ENCODE results near the gene DOC2A. TPM values are rescaled to one million over a fixed set of nuclear protein-coding genes. Genes with fewer than 3 reads are reported as not detected.

Gene DOC2A
- total RNA-seq, 2 donors from 2014 or later, result 0.63 to 0.77 TPM

DNA sequence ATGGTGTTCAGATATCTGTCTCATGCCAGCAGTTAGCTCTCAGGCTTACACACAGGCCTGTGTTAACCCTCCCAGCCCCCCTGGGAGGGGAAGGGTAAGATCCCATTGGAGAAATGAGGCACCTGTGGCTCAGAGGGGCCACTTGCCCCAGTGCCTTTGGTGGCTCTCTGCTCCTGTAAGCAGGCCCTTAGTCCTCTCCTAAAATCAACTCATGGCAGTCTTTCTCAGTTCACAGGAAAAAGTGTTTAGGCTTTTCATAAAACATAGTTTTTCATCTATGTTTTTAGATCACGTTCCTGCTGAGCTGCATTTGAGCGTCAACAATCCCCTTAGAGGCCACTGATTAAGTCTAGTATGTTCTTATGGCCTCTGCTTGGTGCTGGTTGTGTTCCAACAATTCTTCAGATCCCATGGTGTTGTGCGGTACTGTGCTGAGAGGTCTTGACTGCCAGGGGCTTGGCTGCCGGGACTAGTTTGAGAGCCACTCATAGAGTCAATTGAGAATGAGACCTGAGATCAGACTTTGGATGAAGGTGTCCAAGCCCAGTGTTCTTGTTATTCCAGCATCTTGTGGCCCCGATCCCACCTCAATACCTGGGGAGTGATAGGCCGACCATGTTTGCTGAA, 26.6 kb downstream of the DOC2A start:
- intact Hi-C loops (cut with DNase I), result no loop called here
- ATAC-seq, result no peak
- DNase-seq, result no peak

DNA sequence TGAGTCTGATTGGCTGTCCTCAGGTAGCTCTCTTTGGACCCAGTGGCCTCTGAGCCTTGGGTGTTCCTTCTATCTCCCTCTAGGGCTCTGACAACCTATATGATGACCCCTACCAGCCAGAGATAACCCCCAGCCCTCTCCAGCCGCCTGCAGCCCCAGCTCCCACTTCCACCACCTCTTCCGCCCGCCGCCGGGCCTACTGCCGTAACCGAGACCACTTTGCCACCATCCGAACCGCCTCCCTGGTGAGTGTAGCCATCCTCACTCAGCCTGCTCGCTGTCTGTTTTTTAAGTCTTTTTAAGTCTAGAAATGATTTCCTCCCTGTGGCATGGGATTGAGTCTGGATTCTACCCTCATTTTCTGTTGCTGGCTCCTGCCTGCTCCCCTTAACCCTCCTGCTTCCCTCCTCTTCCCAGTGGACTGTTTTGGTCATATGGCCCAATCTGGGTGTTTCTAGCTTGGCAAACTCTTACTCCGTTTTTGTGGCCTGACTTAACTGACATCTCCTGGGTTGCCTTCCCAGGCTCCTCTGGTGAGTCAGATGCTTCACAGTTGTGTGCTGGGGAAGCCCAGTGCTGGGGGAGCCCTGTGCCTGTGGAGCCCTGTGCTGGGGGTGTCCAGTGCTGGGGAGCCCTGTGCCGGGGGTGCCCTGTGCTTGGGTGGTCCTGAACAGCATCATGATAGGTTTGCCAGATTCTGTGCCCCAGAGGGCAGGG, 27.2 kb downstream of the DOC2A start:
- intact Hi-C loops (cut with DNase I), result no loop called here
- ATAC-seq (no peak), DNase-seq (no peak)

DNA sequence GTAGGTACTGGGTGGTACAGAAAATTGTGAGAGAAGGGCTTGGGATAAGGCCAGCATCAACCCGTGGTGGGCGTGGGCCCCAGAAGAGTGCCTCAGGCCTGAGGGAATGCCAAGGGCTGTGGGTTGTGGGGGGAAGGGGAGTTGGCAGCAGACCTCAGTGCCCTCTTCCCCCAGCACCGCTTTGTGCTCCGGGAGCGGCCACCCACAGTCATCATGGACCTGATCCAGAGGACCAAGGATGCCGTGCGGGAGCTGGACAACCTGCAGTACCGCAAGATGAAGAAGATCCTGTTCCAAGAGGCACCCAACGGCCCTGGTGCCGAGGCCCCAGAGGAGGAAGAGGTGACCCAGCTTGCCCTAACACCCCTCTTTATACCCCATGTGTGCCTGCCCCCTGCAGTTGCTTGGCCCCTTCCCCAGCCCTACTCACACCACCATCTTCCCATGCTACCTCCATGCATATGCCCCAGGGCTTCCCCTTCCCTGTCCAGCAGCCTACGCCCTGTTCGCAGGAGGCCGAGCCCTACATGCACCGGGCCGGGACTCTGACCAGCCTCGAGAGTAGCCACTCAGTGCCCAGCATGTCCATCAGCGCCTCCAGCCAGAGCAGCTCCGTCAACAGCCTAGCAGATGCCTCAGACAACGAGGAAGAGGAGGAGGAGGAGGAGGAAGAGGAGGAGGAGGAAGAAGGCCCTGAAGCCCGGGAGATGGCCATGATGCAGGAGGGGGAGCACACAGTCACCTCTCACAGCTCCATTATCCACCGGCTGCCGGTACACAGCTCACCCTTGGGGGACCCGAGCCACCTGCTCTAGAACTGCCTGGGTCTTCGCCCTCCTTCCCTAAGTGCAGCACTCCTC, 28.0 kb downstream of the DOC2A start:
- intact Hi-C loops (cut with DNase I), result no loop called here
- no peak for ATAC-seq
- DNase-seq, result no peak

DNA sequence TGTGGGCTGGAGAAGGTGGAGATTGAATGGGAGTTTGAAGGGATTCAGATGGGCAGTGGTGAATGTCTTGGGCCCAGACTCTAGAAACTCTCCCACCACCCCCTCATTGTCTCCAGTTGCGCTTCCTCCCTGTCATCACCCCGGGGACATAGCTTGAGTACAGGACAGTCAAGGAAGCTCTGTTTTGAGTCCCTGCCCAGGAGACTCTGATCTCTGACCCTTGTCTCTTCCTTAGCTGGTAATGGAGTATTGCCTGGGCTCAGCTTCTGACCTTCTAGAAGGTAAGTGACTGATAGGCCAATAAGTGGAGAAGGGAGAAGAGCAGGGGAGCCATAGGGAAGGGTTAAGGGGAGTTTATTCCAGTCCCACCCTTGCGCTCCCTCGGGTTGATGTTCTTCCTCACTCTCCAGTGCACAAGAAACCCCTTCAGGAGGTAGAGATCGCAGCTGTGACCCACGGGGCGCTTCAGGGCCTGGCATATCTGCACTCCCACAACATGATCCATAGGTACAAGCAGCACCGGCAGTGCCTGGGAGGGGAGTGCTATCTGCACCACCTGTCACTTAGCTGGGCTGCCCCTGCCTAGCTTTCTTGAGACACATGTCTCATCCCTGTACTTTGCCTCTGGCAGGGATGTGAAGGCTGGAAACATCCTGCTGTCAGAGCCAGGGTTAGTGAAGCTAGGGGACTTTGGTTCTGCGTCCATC, 32.1 kb downstream of the DOC2A start:
- no peak for ATAC-seq
- intact Hi-C loops (cut with DNase I), result no loop called here
- no peak for DNase-seq

DNA sequence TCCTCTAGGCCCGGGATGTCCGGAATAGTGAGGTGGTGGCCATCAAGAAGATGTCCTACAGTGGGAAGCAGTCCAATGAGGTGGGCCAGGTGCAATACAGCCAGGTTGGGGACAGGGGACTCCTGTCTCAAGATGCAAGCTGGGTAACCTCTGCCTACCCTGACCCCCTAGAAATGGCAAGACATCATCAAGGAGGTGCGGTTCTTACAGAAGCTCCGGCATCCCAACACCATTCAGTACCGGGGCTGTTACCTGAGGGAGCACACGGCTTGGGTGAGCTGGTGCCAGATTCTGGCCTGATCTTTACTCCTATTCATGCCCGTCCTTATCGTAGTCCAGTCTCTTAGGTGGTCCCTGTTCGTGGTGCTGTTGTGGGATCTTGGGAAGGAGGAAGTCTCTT, 32.7 kb downstream of the DOC2A start:
- ATAC-seq (no peak), DNase-seq (no peak)
- intact Hi-C loops (cut with DNase I), result no loop called here

DNA sequence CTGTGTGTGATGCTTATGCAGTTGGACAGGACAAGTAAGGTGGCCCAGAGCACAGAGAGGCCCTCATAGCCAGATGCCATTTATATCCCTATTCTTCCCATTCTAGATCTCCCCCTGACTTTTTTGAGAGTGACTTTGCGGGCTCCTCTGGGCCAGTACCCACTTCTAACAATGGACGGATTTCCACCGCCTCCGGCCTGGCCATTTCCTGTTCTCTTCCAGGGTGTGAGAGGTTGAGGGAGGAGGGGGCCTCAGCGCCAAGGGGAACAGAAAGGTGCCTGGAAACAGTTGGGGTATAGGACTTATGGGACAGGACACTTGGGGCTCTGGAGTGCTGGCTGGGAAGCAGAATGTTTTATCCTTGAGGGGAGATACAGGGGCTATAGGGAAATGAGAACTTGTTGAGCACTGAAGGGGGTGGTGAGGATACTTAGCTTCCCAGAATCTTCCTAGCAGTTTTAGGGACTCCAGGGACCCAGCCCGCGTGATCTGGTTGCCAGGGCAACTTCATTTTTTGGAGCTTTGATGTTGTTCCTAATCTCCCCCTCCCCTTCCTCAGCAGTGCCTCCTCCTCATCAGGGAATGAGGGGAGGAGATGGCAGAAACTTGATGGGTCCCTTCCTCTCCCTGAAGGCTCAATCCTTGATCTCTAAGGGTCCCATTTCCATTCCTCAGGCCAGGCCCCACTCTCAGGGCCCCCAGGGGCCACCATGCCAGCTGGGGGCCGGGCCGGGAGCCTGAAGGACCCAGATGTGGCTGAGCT, 33.6 kb downstream of the DOC2A start:
- no peak for DNase-seq
- intact Hi-C loops (cut with DNase I), result no loop called here
- no peak for ATAC-seq

DNA sequence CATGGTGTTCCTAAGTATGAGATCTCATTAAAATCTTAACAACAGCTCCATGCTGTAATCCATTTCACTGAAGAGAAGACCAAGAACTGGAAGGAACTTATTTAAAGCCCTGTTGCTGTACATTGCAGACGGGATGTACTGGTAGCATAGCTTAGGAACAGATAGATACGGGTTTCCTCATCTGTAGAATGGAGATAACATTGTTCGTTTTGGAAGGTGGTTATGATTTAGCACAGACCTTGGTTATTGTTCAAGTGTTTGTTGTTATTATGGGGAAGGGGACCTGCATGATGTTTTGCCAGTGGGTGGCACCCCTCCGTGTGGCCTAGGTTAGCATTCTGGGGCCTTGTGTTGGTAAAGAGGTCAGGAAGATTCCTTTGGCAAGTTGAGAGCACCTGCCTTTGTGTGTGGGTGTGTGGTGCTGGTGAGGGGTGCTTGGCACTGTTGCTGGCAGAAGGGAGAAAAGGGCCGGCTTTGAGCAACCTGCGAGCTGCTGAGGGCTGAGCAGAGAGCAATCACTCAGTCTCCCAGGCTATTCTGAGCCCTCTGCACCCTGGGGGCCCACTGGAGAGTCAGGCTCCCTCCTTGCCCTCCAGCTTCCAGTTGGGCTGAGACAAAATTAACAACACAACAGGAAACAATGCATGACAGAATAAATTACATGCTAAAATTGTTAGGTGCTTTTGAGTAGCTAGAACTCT, 34.9 kb downstream of the DOC2A start:
- intact Hi-C loops (cut with DNase I), result no loop called here
- no peak for ATAC-seq
- DNase-seq, result no peak

DNA sequence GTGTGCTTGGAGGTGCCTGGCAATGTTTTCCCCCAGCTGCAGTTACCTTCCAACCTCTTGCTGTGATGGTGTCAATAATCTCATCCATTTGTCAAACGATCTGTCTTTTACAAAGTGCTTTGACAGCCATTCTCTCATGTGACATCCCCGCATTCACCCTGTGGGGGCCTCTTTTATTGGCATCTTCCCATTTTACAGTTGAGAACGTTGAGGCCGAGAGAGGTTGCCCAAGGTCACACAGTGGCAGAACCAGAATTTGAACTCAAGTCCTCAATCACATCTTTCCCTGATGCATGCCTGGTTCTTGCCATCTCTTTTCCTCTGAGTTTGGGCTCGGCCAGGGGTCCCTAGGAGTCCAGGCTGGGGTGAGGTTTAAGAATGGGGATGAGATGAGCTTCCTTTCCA, 35.7 kb downstream of the DOC2A start:
- intact Hi-C loops (cut with DNase I), result no loop called here
- ATAC-seq, result no peak

DNA sequence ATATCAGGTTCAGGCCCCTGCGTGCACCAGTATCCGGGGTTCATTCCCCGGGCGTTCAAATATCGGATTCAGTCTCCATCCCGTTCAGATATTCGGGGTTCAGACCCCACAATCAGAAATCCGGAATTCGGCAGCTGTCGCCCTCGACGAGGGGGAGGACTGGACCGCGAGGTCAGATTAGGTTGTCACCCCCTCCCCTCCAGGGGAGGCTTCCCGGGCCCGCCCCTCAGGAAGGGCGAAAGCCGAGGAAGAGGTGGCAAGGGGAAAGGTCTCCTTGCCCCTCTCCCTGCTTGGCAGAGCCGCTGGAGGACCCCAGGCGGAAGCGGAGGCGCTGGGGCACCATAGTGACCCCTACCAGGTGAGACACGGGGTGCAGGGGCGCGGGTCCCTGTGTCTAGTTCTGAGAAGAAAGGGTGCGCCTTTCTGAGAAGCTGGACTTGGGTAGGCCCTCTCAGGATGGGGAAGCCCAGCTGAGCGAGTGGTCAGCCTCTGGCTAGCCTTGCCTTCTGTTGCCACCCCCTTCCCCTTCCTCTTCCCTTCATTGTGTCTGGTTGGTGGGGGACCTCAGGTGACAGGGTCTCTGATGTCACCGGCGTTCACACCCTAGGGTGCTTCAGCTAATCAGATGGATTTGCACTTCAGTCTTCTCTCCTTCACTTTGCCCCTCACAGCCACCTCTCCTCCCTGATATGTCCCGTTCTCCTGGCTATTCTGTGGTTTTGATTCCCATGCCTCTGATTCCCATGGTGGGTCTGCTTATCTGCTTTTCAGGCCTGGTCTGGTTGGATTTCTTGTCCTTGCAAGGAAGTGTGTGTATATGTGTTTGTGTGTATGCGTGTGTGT, 36.3 kb downstream of the DOC2A start:
- DNase-seq (peak; percentile 53), ATAC-seq (peak; percentile 7 to 15)
- intact Hi-C loops (cut with DNase I), result no loop called here

More for the DNA sequence above, 35.7 kb downstream of the DOC2A start:
- DNase-seq, result no peak

DNA sequence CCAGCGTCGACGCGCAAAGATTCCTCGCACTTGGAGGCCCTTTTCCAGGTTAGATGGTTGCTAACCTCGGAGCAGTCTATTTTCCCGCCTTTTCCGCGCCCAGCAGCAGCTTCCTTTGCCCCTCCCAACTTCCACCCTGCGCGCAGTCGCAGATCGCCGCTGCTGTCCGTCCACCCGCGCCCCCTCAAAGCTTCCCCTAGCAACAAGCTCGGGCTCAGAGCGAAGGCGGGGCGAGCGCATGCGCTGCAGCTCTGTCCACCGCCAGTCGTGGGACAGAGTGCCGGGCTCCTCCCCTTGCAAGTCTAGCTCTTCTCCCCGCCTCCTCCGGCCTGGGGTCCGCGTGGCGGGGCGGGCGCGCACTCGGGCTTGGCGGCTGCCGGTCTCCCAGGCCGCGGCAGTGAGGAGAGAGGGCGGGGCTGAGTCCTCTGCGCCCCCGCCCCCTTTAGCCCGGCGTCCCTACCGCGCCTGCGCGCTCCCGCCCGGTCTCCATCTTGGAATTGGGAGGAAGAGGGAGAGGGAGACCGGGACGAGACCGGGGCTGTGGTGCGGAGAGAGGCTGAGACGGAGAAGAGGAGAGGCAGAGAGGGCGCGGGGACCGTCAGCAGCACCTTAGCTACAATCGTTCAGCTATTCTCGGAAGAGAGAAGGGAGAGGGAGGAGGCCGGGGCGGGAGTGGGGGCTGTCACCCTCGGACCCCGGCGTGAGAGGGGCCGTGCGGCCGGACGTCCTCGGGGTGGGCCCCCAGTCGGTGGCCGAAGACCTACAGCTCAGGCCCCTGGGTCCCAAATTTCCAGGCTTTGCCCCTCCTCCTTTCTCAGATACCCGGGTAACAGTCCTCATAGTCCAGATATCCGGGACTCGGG, 37.2 kb downstream of the DOC2A start, which contains the start of gene TAOK2:
TSS of gene TAOK2 (plus strand) at position 485 of the 863 bp plus-strand sequence. CDS start 3,905 bp downstream, outside the sequence.
- ATAC-seq (peak; percentile 98 to 99), DNase-seq (peak; percentile 99)
- intact Hi-C loops (cut with DNase I), result no loop called here

DNA sequence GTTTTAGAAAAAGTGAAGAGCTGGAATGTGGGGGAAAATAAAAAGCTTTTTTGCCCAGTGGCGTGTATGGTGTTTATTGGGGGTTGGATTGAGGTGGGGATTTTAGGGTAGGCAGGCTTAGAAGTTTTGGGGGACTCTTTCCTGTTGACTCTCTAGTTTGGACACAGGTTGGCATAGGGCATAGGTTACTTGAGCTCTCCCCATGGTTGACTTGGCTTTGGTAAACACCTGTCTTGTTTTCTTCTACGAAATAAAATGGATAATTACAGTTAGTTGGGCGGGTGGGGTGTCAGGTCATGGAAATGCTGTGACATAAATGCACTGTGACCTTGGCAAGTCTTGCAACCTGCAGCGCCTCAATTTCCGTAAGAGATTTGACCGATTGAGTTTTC, 37.8 kb downstream of the DOC2A start:
- ATAC-seq, result no peak
- intact Hi-C loops (cut with DNase I), result no loop called here
- no peak for DNase-seq

DNA sequence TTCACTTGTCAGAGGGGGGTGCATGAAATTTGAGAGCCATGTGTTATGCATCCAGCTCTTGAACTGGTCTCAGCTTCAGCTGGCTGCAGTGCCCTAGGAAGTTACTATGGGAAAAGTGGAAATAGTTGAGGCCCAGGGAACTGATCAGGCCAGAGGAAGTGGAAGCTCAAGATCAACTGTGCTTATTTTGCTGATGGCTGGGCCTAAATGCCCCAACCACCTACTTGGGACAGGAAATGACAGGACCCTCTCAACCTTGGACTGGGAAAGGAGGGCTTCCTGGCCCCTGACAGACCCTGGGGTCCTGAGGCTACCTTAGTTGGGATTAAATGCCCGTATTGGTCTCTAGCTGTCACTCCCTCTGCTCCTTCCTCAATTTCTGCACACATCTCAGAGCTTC, 38.3 kb downstream of the DOC2A start:
- intact Hi-C loops (cut with DNase I), result no loop called here
- ATAC-seq, result no peak

DNA sequence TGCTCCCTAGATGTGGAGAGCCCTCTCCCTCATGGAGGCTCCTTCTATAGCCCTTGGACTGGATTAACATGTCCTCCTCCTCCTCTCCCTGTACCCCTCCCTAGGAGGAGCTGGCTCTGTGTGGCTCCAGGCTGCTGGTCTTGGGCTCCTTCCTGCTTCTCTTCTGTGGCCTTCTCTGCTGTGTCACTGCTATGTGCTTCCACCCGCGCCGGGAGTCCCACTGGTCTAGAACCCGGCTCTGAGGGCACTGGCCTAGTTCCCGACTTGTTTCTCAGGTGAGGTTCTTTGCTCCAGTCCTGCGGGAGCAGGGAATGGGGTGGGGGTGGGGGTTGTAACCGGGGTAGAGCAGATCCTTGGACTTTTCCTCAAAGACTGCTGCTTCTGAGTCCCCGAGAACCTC, 39.5 kb downstream of the DOC2A start:
- no peak for DNase-seq
- intact Hi-C loops (cut with DNase I), result no loop called here
- ATAC-seq, result no peak

More for the DNA sequence above, 38.3 kb downstream of the DOC2A start:
- DNase-seq, result no peak

DNA sequence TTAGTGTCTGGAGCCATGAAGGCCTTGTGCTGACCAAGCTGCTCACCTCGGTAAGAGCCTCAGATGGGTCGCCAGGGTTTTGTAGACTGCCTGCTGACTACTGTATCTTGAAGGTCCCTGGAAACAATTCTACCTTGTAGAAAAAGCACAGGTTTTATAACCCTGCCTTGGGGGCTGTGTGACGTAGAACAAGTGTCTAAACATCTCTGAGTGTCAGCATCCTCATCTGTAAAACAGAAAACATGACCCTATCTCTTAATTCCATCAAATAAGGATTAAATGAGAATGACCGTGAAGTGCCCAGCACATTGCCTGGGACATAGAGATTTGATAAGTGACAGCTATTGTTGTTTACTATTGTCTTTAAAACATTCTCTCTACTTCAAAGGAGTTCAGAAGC, 42.6 kb downstream of the DOC2A start:
- intact Hi-C loops (cut with DNase I), result no loop called here
- no peak for DNase-seq
- no peak for ATAC-seq

DNA sequence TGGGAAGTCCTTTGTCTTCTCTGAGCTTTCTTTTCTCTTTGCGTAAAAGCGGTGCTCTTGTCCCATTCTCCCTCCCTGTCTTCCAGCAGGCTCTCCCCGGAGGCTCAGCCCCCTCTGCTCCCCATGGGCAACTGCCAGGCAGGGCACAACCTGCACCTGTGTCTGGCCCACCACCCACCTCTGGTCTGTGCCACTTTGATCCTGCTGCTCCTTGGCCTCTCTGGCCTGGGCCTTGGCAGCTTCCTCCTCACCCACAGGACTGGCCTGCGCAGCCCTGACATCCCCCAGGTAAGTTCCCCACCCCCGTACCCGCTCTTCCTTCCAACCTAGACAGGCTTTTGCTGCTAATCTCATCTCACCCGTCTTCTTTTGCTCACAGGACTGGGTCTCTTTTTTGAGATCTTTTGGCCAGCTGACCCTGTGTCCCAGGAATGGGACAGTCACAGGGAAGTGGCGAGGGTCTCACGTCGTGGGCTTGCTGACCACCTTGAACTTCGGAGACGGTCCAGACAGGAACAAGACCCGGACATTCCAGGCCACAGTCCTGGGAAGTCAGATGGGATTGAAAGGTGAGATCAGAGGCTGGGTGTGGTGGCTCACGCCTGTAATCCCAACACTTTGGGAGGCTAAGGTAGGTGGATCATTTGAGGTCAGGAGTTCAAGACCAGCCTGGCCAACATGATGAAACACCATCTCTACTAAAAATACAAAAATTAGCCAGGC, 47.6 kb downstream of the DOC2A start:
- intact Hi-C loops (cut with DNase I), result loop anchor here in 1 of 2 donors (2.0 kb wide), 1 partner anchor 34 kb away; the partner anchor contains the start of gene INO80E
- ATAC-seq (no peak), DNase-seq (no peak)
